HEK293 (cell line): Measurements from ENCODE around the gene IFNA21.

ENCODE experiments used
- CTCF ChIA-PET: fragments of 350-600 bp; formaldehyde crosslinking; extraction: SDS; loops from one replicate; lab custom pipeline; 2021; ENCODE audit warnings: antibody characterized with exemption; lab: Yijun Ruan, JAX
- POLR2A ChIA-PET: fragments of 300-600 bp; formaldehyde crosslinking; extraction: SDS; loops from one replicate; lab custom pipeline; 2020; ENCODE audit warnings: antibody characterized with exemption, inconsistent platforms; lab: Yijun Ruan, JAX
- H3K27ac ChIP-seq: fragments of 200-500 bp; sonication (Bioruptor generic); 2 replicates; pipeline ENCODE4 v1.5.1; 2014; ENCODE audit warnings: low read depth, low read length, control low read depth, inconsistent platforms; ENCODE audit errors: extremely low read depth
- H3K36me3 ChIP-seq, 2 experiments: fragments of 200-500 bp in 1 of 2; sonication (Bioruptor generic) in 1 of 2; 1 replicate in 1 of 2; 2 replicates in 1 of 2; pipeline ENCODE4 v1.5.1; 2014 to 2017; ENCODE audit warnings: inconsistent platforms in 2 of 2, low read length in 2 of 2; ENCODE audit not compliant: control insufficient read depth in 2 of 2, insufficient read depth in 1 of 2
- H3K4me1 ChIP-seq: fragments of 200-500 bp; sonication (Bioruptor generic); 2 replicates; pipeline ENCODE4 v1.5.1; 2014; ENCODE audit warnings: mild to moderate bottlenecking, low read length, inconsistent platforms; ENCODE audit not compliant: control insufficient read depth, insufficient read depth
- H3K4me3 ChIP-seq: 2 replicates; pipeline ENCODE4 v1.5.1; 2011; ENCODE audit warnings: low read depth, mild to moderate bottlenecking, control low read depth, low read length, moderate library complexity
- H3K9me3 ChIP-seq: fragments of 200-500 bp; sonication (Bioruptor generic); 2 replicates; pipeline ENCODE4 v1.5.1; 2014; ENCODE audit warnings: low read depth, low read length, inconsistent platforms; ENCODE audit not compliant: control insufficient read depth, insufficient read depth
- IKZF3 ChIP-seq: fragments of 450-650 bp; IDR thresholded peaks from 2 replicates; pipeline ENCODE4 v1.5.0; 2018; ENCODE audit warnings: missing biosample characterization, mild to moderate bottlenecking, missing genetic modification characterization, moderate library complexity
- KLF16 ChIP-seq: fragments of 450-650 bp; formaldehyde crosslinking; IDR thresholded peaks from 2 replicates; pipeline ENCODE4 v1.5.1; 2017; ENCODE audit warnings: missing biosample characterization, missing genetic modification characterization
- ZFP69B ChIP-seq: fragments of 450-650 bp; formaldehyde crosslinking; IDR thresholded peaks from 2 replicates; pipeline ENCODE4 v1.5.1; 2016; ENCODE audit warnings: missing biosample characterization, missing genetic modification characterization
- ZNF169 ChIP-seq: fragments of 450-650 bp; formaldehyde crosslinking; IDR thresholded peaks from 2 replicates; pipeline ENCODE4 v1.5.1; 2016; ENCODE audit warnings: missing biosample characterization, missing genetic modification characterization
- ZNF211 ChIP-seq: fragments of 450-650 bp; formaldehyde crosslinking; IDR thresholded peaks from 2 replicates; pipeline ENCODE4 v1.5.1; 2016; ENCODE audit warnings: low read depth, missing biosample characterization, missing genetic modification characterization
- ZNF426 ChIP-seq: fragments of 450-650 bp; formaldehyde crosslinking; IDR thresholded peaks from 2 replicates; pipeline ENCODE4 v1.5.1; 2017; ENCODE audit warnings: missing biosample characterization, missing genetic modification characterization, mild to moderate bottlenecking, inconsistent platforms, moderate library complexity
- ZNF48 ChIP-seq: fragments of 450-650 bp; formaldehyde crosslinking; IDR thresholded peaks from 2 replicates; pipeline ENCODE4 v1.5.1; 2016; ENCODE audit warnings: missing biosample characterization, missing genetic modification characterization
- ZNF549 ChIP-seq: fragments of 450-650 bp; IDR thresholded peaks from 2 replicates; pipeline ENCODE4 v1.5.1; 2018; ENCODE audit warnings: missing biosample characterization, missing genetic modification characterization, mild to moderate bottlenecking, inconsistent platforms, moderate library complexity
- ZNF600 ChIP-seq: fragments of 450-650 bp; formaldehyde crosslinking; IDR thresholded peaks from 2 replicates; pipeline ENCODE4 v1.5.1; 2016; ENCODE audit warnings: missing biosample characterization, missing genetic modification characterization
- ZNF624 ChIP-seq: fragments of 450-650 bp; formaldehyde crosslinking; IDR thresholded peaks from 2 replicates; pipeline ENCODE4 v1.5.1; 2017; ENCODE audit warnings: missing biosample characterization, missing genetic modification characterization
- ZNF658 ChIP-seq: fragments of 450-650 bp; formaldehyde crosslinking; IDR thresholded peaks from 2 replicates; pipeline ENCODE4; 2016; ENCODE audit warnings: missing biosample characterization, missing genetic modification characterization
- ZNF670 ChIP-seq: fragments of 450-650 bp; formaldehyde crosslinking; IDR thresholded peaks from 2 replicates; pipeline ENCODE4 v1.5.1; 2016; ENCODE audit warnings: missing biosample characterization, missing genetic modification characterization, low read depth
- ZNF768 ChIP-seq: fragments of 450-650 bp; formaldehyde crosslinking; IDR thresholded peaks from 2 replicates; pipeline ENCODE4 v1.5.1; 2018; ENCODE audit warnings: missing biosample characterization, mild to moderate bottlenecking, missing genetic modification characterization
- ZNF837 ChIP-seq: fragments of 450-650 bp; formaldehyde crosslinking; IDR thresholded peaks from 2 replicates; pipeline ENCODE4 v1.5.1; 2016; ENCODE audit warnings: missing biosample characterization, missing genetic modification characterization
- ZSCAN16 ChIP-seq: fragments of 450-650 bp; formaldehyde crosslinking; IDR thresholded peaks from 2 replicates; pipeline ENCODE4 v1.5.1; 2016; ENCODE audit warnings: missing biosample characterization, missing genetic modification characterization
- TF ChIP-seq, protein P1 (sequence below): fragments of 450-650 bp; formaldehyde crosslinking; conservative IDR thresholded peaks from 2 replicates; pipeline ENCODE4 v1.5.1; 2016; ENCODE audit warnings: low read depth, missing biosample characterization, missing genetic modification characterization
- TF ChIP-seq, protein P2 (sequence below): fragments of 450-650 bp; formaldehyde crosslinking; IDR thresholded peaks from 2 replicates; pipeline ENCODE4 v1.5.1; 2016; ENCODE audit warnings: missing biosample characterization, missing genetic modification characterization, borderline replicate concordance
- TF ChIP-seq, protein P3 (sequence below): fragments of 450-650 bp; formaldehyde crosslinking; IDR thresholded peaks from 2 replicates; pipeline ENCODE4 v1.5.1; 2016; ENCODE audit warnings: missing biosample characterization, missing genetic modification characterization, low read depth
- TF ChIP-seq, protein P4 (sequence below): fragments of 450-650 bp; formaldehyde crosslinking; IDR thresholded peaks from 2 replicates; pipeline ENCODE4 v1.5.1; 2016; ENCODE audit warnings: missing biosample characterization, missing genetic modification characterization

IFNA21 gene

DNA sequence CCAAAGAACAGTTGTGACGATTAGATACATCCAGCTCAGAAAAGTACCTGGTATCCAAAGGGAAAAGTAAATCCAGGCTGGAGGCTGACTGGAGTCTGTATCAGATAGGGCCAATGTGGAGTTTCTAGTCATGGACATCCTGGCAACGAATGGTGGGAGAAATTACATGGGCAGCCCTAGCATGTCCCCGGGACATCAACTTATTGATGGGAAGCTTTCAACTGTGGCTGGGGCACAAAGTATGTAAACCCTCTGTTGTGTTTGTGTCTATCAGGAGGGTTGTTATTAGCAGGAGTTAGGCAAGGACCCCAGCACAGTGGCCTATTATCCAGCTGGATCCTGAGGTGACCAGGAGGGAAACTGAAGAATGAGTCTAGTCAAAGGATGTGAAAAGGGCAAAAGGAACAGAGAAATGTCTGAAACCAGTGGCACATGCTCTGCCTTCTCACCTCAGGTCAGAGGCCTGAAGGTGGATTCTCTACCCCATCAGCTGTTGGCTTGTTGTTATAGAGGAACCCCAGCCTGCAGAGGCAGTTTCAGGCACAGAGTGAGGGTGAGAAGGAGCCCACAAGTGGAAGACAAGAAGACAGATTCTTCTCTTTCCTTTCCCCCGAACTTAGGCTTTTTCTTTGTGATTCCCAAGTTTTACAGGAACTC lies 44.7 kb downstream of the IFNA21 start:
- ChIA-PET CTCF (interaction anchor here (0.5 to 1.2 kb wide), 3 partner anchors 11 to 1600 kb away, joined by 3 to 4 read pairs (median 3); no protein-coding TSS in a partner anchor), POLR2A (no interaction called here)
- Histone ChIP-seq H3K9me3 (no peaks in the 10 kb centered on the region), H3K4me3 (no peak overlapping the region), H3K27ac (no peak overlapping the region), H3K36me3 (no peaks in the 10 kb centered on the region), H3K4me1 (no peaks in the 10 kb centered on the region)
- no peak for TF ChIP-seq ZNF600 (tag by site-specific recombination)
- no peak for TF ChIP-seq ZNF658 (tag by site-specific recombination)
- TF ChIP-seq, protein P1, sequence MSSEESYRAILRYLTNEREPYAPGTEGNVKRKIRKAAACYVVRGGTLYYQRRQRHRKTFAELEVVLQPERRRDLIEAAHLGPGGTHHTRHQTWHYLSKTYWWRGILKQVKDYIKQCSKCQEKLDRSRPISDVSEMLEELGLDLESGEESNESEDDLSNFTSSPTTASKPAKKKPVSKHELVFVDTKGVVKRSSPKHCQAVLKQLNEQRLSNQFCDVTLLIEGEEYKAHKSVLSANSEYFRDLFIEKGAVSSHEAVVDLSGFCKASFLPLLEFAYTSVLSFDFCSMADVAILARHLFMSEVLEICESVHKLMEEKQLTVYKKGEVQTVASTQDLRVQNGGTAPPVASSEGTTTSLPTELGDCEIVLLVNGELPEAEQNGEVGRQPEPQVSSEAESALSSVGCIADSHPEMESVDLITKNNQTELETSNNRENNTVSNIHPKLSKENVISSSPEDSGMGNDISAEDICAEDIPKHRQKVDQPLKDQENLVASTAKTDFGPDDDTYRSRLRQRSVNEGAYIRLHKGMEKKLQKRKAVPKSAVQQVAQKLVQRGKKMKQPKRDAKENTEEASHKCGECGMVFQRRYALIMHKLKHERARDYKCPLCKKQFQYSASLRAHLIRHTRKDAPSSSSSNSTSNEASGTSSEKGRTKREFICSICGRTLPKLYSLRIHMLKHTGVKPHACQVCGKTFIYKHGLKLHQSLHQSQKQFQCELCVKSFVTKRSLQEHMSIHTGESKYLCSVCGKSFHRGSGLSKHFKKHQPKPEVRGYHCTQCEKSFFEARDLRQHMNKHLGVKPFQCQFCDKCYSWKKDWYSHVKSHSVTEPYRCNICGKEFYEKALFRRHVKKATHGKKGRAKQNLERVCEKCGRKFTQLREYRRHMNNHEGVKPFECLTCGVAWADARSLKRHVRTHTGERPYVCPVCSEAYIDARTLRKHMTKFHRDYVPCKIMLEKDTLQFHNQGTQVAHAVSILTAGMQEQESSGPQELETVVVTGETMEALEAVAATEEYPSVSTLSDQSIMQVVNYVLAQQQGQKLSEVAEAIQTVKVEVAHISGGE, result no peak
- TF ChIP-seq IKZF3 (tag by site-specific recombination), result no peak
- TF ChIP-seq ZNF670 (tag by site-specific recombination), result no peak

DNA sequence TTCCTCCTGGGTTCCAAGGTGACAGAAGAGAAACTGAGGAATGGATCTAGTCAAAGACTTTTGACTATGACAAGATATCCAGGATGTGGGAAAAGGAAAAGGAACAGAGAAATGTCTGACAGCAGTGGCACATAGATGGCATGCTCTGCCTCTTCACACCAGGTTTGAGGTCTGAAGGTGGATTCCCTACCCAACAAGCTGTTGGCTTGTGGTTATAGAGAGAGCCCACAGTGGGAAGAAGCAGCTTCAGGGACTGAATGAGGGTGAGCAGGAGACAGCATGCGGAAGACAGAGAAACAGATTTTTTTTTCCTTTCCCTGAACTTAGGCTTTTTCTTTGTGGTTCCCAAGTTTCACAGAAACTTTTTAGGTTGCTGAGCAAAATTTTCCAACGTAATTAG lies 45.4 kb downstream of the IFNA21 start:
- no peaks in the 10 kb centered on the region for H3K4me1 ChIP-seq
- ChIA-PET POLR2A (no interaction called here), CTCF (interaction anchor here (1.2 kb wide), 1 partner anchor 10 kb away, joined by 4 read pairs; no protein-coding TSS in a partner anchor)
- H3K4me3 ChIP-seq, result no peak overlapping the region
- no peaks in the 10 kb centered on the region for H3K36me3 ChIP-seq
- H3K27ac ChIP-seq, result no peak overlapping the region
- H3K9me3 ChIP-seq, result no peaks in the 10 kb centered on the region
- no peak for TF ChIP-seq ZNF837 (tag by site-specific recombination)
- TF ChIP-seq ZNF768 (tag by site-specific recombination), result no peak
- TF ChIP-seq, protein P2, sequence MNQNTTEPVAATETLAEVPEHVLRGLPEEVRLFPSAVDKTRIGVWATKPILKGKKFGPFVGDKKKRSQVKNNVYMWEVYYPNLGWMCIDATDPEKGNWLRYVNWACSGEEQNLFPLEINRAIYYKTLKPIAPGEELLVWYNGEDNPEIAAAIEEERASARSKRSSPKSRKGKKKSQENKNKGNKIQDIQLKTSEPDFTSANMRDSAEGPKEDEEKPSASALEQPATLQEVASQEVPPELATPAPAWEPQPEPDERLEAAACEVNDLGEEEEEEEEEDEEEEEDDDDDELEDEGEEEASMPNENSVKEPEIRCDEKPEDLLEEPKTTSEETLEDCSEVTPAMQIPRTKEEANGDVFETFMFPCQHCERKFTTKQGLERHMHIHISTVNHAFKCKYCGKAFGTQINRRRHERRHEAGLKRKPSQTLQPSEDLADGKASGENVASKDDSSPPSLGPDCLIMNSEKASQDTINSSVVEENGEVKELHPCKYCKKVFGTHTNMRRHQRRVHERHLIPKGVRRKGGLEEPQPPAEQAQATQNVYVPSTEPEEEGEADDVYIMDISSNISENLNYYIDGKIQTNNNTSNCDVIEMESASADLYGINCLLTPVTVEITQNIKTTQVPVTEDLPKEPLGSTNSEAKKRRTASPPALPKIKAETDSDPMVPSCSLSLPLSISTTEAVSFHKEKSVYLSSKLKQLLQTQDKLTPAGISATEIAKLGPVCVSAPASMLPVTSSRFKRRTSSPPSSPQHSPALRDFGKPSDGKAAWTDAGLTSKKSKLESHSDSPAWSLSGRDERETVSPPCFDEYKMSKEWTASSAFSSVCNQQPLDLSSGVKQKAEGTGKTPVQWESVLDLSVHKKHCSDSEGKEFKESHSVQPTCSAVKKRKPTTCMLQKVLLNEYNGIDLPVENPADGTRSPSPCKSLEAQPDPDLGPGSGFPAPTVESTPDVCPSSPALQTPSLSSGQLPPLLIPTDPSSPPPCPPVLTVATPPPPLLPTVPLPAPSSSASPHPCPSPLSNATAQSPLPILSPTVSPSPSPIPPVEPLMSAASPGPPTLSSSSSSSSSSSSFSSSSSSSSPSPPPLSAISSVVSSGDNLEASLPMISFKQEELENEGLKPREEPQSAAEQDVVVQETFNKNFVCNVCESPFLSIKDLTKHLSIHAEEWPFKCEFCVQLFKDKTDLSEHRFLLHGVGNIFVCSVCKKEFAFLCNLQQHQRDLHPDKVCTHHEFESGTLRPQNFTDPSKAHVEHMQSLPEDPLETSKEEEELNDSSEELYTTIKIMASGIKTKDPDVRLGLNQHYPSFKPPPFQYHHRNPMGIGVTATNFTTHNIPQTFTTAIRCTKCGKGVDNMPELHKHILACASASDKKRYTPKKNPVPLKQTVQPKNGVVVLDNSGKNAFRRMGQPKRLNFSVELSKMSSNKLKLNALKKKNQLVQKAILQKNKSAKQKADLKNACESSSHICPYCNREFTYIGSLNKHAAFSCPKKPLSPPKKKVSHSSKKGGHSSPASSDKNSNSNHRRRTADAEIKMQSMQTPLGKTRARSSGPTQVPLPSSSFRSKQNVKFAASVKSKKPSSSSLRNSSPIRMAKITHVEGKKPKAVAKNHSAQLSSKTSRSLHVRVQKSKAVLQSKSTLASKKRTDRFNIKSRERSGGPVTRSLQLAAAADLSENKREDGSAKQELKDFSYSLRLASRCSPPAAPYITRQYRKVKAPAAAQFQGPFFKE (tag by site-specific recombination), result no peak
- no peak for TF ChIP-seq ZFP69B (tag by site-specific recombination)
- no peak for TF ChIP-seq ZNF169 (tag by site-specific recombination)
- TF ChIP-seq ZNF48 (tag by site-specific recombination), result no peak
- TF ChIP-seq, protein P3, sequence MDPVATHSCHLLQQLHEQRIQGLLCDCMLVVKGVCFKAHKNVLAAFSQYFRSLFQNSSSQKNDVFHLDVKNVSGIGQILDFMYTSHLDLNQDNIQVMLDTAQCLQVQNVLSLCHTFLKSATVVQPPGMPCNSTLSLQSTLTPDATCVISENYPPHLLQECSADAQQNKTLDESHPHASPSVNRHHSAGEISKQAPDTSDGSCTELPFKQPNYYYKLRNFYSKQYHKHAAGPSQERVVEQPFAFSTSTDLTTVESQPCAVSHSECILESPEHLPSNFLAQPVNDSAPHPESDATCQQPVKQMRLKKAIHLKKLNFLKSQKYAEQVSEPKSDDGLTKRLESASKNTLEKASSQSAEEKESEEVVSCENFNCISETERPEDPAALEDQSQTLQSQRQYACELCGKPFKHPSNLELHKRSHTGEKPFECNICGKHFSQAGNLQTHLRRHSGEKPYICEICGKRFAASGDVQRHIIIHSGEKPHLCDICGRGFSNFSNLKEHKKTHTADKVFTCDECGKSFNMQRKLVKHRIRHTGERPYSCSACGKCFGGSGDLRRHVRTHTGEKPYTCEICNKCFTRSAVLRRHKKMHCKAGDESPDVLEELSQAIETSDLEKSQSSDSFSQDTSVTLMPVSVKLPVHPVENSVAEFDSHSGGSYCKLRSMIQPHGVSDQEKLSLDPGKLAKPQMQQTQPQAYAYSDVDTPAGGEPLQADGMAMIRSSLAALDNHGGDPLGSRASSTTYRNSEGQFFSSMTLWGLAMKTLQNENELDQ (tag by site-specific recombination), result no peak
- no peak for TF ChIP-seq ZSCAN16 (tag by site-specific recombination)
- TF ChIP-seq ZNF549 (tag by site-specific recombination), result no peak
- no peak for TF ChIP-seq ZNF624 (tag by site-specific recombination)
- TF ChIP-seq KLF16 (tag by site-specific recombination), result no peak
- TF ChIP-seq, protein P4, sequence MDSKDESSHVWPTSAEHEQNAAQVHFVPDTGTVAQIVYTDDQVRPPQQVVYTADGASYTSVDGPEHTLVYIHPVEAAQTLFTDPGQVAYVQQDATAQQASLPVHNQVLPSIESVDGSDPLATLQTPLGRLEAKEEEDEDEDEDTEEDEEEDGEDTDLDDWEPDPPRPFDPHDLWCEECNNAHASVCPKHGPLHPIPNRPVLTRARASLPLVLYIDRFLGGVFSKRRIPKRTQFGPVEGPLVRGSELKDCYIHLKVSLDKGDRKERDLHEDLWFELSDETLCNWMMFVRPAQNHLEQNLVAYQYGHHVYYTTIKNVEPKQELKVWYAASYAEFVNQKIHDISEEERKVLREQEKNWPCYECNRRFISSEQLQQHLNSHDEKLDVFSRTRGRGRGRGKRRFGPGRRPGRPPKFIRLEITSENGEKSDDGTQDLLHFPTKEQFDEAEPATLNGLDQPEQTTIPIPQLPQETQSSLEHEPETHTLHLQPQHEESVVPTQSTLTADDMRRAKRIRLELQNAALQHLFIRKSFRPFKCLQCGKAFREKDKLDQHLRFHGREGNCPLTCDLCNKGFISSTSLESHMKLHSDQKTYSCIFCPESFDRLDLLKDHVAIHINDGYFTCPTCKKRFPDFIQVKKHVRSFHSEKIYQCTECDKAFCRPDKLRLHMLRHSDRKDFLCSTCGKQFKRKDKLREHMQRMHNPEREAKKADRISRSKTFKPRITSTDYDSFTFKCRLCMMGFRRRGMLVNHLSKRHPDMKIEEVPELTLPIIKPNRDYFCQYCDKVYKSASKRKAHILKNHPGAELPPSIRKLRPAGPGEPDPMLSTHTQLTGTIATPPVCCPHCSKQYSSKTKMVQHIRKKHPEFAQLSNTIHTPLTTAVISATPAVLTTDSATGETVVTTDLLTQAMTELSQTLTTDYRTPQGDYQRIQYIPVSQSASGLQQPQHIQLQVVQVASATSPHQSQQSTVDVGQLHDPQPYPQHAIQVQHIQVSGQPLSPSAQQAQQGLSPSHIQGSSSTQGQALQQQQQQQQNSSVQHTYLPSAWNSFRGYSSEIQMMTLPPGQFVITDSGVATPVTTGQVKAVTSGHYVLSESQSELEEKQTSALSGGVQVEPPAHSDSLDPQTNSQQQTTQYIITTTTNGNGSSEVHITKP (tag by site-specific recombination), result no peak
- TF ChIP-seq ZNF426, result no peak
- no peak for TF ChIP-seq ZNF211 (tag by site-specific recombination)
